Colonic mucosa (tissue), 4 donors: ENCODE results near the gene PPP1R12B. TPM values are rescaled to one million over a fixed set of nuclear protein-coding genes. Genes with fewer than 3 reads are reported as not detected.
"Not testable (repeated sequence)": the region's sequence is repeated elsewhere in the genome, so short reads cannot be mapped to it uniquely, and the experiment has no call there.

Source experiments
- DNase-seq: peaks from one replicate; pipeline ENCODE4 v3.0.0-alpha.2; 2020
- H3K27ac ChIP-seq: fragments of 200-600 bp; one replicate; pipeline ENCODE4 v1.8.0; 2021
- H3K27me3 ChIP-seq: fragments of 200-600 bp; one replicate; pipeline ENCODE4 v1.8.0; 2021
- H3K36me3 ChIP-seq: fragments of 200-600 bp; one replicate; pipeline ENCODE4 v1.8.0; 2021
- H3K4me1 ChIP-seq: fragments of 200-600 bp; one replicate; pipeline ENCODE4 v1.8.0; 2021; ENCODE audit warnings: mild to moderate bottlenecking
- H3K4me3 ChIP-seq: fragments of 200-600 bp; one replicate; pipeline ENCODE4 v1.8.0; 2021
- H3K9ac ChIP-seq, 2 donors: one replicate each; pipeline ENCODE4 v1.7.0; 2013; ENCODE audit warnings: control low read depth in 2 of 2, low read depth in 2 of 2, low read length in 2 of 2
- H3K9me3 ChIP-seq: fragments of 200-600 bp; one replicate; pipeline ENCODE4 v1.8.0; 2021
- intact Hi-C: fragments of 100-400 bp; cut with DNase I; formaldehyde crosslinking; loops from one replicate; pipeline ENCODE4 v1.14.1; 2022
- total RNA-seq, 2 donors: library from RNA; stranded (reverse); fragmentation: NEBNext Ultra II Directional in 1 of 2; extraction: Animal tissue kit (Norgen Biotek cat#: 25700) in 1 of 2; gene quantifications; one replicate each; pipeline ENCODE4 v1.2.1, GENCODE V29; 2021
- TF ChIP-seq, protein P1 (sequence below): fragments of 200-600 bp; IDR thresholded peaks from one replicate; pipeline ENCODE4 v1.8.0; 2022; ENCODE audit warnings: antibody characterized with exemption, mild to moderate bottlenecking
- donor health status: healthy.
- donor health status: DM: no; HTN: no; CAD: no.
- donor health status: DM: no; HTN: no; CAD: no.

PPP1R12B gene
- total RNA-seq, 2 donors from 2014 or later: 41.1 to 125 TPM

DNA sequence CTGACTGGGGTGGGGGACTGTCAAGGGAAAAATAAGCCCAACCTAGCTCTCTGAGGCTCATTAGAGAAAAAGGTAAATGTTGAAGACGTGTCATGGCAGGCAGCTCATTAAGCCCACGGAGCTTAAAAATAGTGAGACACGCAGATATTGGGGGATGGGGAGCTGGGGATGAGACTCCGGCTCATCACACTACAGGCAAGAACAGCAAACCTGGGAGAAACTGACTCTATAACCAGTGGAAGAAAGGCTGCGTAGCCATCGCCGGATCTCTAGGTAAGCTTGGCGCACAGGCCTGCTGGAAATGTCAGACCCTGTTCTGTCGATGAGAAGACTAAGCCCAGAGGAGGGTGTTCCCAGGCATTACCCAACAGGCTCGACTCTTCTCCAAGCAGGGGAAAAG is 283.7 kb downstream of the PPP1R12B start:
- H3K4me3 ChIP-seq: no peak overlapping the region
- TF ChIP-seq, protein P1, sequence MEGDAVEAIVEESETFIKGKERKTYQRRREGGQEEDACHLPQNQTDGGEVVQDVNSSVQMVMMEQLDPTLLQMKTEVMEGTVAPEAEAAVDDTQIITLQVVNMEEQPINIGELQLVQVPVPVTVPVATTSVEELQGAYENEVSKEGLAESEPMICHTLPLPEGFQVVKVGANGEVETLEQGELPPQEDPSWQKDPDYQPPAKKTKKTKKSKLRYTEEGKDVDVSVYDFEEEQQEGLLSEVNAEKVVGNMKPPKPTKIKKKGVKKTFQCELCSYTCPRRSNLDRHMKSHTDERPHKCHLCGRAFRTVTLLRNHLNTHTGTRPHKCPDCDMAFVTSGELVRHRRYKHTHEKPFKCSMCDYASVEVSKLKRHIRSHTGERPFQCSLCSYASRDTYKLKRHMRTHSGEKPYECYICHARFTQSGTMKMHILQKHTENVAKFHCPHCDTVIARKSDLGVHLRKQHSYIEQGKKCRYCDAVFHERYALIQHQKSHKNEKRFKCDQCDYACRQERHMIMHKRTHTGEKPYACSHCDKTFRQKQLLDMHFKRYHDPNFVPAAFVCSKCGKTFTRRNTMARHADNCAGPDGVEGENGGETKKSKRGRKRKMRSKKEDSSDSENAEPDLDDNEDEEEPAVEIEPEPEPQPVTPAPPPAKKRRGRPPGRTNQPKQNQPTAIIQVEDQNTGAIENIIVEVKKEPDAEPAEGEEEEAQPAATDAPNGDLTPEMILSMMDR: no peak
- no peak overlapping the region for H3K27ac ChIP-seq
- H3K9ac ChIP-seq: no peak overlapping the region
- no peak for DNase-seq
- intact Hi-C loops: no loop called here
- no peaks in the 10 kb centered on the region for H3K9me3 ChIP-seq
- H3K36me3 ChIP-seq: no peaks in the 10 kb centered on the region
- no peaks in the 10 kb centered on the region for H3K27me3 ChIP-seq
- H3K4me1 ChIP-seq: no peaks in the 10 kb centered on the region

DNA sequence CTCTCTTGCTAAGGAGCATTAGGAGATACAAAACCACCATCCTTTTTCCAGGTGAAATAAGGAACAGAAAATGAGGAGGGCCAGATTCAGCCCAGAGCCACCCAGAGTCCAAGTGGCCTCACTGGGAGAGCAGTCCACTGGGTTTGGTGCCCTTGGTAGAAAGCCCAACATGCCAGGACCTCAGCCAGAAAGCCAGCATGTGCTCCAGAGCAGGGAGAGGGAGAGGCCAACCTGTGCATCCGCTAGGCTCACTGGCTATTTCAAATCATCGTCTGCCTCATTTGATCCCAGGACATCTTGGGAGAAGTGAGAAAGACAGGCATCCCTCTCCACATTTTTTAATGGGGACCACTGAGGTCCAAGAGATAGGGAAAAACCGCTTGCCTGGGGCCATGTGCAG is 287.7 kb downstream of the PPP1R12B start:
- H3K4me1 ChIP-seq, H3K36me3 ChIP-seq, H3K9ac ChIP-seq, H3K27me3 ChIP-seq, DNase-seq, H3K4me3 ChIP-seq, H3K27ac ChIP-seq, H3K9me3 ChIP-seq, intact Hi-C loops: not testable (repeated sequence)

DNA sequence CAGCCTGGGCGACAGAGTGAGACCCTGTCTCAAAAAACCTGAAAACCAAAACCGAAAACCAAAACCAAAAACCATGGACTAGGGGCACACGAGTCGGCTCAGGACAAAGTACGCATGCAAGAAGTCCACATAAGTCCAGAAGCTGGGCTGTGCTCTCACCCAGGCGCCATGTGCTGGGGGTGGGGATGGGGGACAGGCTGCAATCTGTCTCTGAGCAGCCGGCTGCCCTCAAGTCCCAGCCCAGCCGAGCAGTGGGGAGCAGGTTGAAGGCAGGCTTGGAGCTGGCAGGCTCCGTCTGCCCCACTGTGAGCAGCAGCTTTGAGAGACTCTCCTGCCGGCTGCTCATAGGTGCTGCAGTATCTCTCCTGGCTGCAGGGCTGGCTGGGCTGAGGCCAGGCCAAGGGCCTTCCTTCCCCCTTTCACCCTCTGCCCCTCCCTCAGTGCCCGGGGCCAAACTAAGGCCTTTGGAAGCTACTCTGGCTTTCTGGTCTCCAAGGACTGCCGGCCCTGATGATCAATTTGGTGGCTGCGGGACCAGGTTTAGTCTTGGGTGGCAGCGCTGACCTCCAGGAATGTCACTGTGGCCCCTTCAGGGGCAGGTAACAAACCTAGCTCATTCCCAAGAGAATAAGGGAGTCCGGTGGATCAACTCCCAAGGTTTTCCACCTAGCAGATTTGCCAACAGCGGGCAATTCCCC is 289.0 kb downstream of the PPP1R12B start:
- H3K9ac ChIP-seq, H3K27me3 ChIP-seq, intact Hi-C loops, H3K4me1 ChIP-seq, H3K4me3 ChIP-seq, H3K9me3 ChIP-seq, H3K36me3 ChIP-seq, DNase-seq, H3K27ac ChIP-seq: not testable (repeated sequence)

DNA sequence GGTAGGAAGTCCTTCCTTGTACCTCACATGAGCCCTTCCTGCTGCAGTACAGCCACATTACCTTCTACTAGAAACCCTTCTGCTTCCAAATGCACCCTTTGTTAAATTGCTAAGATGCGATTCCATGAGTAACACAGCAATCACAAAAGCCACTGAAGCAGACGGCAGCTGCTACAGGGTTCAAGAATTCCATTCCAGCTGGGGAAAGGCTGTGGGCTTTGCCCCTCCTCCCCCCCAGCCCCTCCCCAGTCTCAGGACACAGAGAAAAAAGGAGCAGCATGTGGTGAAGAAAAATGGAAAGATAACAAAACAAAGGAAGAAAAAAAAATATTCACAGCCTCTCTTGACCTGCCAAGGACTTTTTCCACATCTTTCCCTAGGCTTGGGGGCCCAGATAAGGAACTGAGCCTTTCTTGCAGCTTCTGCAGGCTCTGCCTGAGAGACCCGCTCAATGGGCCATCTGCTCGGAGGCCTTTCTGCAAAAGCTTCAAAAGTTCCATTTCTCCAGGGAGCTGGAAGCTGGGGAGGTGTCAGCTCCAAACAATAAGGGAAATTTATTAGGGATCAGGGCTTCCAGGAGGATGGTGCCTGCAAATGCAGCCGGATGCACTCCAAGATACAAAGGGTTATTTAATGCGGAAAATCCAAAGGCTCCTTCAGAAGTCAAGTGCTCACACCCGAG is 289.7 kb downstream of the PPP1R12B start:
- H3K9me3 ChIP-seq: no peaks in the 10 kb centered on the region
- DNase-seq: no peak
- intact Hi-C loops: no loop called here
- TF ChIP-seq, protein P1: no peak
- no peak overlapping the region for H3K4me3 ChIP-seq
- H3K36me3 ChIP-seq: no peaks in the 10 kb centered on the region
- no peak overlapping the region for H3K27ac ChIP-seq
- H3K9ac ChIP-seq: no peak overlapping the region
- H3K4me1 ChIP-seq: peaks cover 5% of the 10 kb centered on the region
- peaks cover 12% of the 10 kb centered on the region for H3K27me3 ChIP-seq

DNA sequence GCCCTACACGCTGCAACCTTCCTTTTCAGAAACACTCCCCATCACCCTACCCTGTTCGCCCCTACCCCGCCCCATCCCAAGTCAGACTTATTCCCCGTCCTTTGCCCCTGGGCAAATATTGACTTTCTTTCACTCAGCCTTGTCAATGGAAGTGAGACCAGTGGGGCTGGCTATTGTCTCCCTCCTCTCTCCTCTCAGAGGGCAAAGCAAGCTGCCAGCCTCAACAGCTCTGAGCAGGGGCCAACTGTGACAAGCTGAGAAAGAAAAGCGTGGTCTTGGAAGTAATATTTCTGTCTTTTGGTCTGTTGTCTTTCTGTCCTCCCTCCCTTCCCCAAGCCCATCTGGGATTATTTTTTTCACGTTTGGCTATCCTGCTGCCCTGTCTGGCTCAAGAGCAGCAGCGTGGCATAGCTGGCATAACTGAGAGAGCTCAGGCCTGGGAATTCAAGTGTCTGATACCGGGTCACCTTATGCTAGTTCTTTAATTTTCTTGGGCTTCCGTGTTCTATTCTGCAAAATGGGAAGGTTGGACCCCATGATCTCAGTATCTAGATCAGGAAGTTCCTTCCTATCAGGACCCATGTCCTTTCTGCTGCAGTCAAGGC is 290.3 kb downstream of the PPP1R12B start:
- H3K4me3 ChIP-seq, intact Hi-C loops, H3K9me3 ChIP-seq, H3K27ac ChIP-seq, H3K4me1 ChIP-seq, H3K9ac ChIP-seq, H3K36me3 ChIP-seq: not testable (repeated sequence)
- H3K27me3 ChIP-seq: peaks cover 18% of the 10 kb centered on the region
- DNase-seq: peak; percentile 84

DNA sequence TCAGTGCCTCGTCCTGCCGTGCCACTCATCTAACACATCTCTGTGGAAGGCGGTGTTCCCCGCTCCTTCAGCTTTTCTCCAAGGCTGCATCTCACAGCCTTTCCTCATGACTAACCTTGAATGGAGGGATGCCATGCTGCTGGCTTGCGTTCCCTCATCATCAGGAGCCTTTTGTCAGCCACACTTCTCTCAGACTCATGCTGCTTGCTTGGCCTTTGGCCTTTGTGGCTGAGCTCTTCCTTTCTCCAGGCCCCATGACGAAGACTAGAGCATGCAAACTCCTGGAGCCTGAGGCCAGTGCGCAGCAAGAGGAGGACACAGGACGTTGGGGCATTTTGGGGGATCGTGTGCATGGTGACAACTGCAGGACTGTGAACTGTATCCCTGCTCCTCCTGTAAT is 291.0 kb downstream of the PPP1R12B start:
- Histone ChIP-seq H3K4me3 (no peak overlapping the region), H3K9ac (no peak overlapping the region), H3K27me3 (peaks cover 22% of the 10 kb centered on the region), H3K4me1 (peaks cover 5% of the 10 kb centered on the region), H3K9me3 (no peaks in the 10 kb centered on the region), H3K27ac (no peak overlapping the region), H3K36me3 (no peaks in the 10 kb centered on the region)
- TF ChIP-seq, protein P1: no peak
- DNase-seq: no peak
- intact Hi-C loops: no loop called here

- no peak for DNase-seq
- Histone ChIP-seq H3K36me3 (no peaks in the 10 kb centered on the region), H3K4me1 (peaks cover 5% of the 10 kb centered on the region), H3K27ac (no peak overlapping the region), H3K9ac (no peak overlapping the region), H3K4me3 (peak overlapping the region; percentile 27), H3K27me3 (peaks cover 22% of the 10 kb centered on the region), H3K9me3 (no peaks in the 10 kb centered on the region)
- intact Hi-C loops: no loop called here
- TF ChIP-seq, protein P1: no peak
Observed at GRCh38 chr1:202642212-202642611, 293.7 kb downstream of the PPP1R12B start.
